ENCODE data around the gene COPS3.

The COPS3 gene

GRCh38 chr17:17237026-17237799, 43.8 kb downstream of the COPS3 start, which contains the start of gene FLCN:
Gene FLCN, minus strand, starts transcription at chr17:17237168. Its CDS starts 9,031 bp downstream, at chr17:17228137.
- peak; percentile 30 for FAIRE-seq

GRCh38 chr17:17236295-17237025, 44.6 kb downstream of the COPS3 start:
- FAIRE-seq = no peak

GRCh38 chr17:17235212-17236174, 45.6 kb downstream of the COPS3 start:
- no peak for FAIRE-seq

GRCh38 chr17:17232303-17232621, 48.8 kb downstream of the COPS3 start:
- no peak for FAIRE-seq

- no peak for FAIRE-seq
Observed at GRCh38 chr17:17231621-17232302, 49.3 kb downstream of the COPS3 start.

DNA sequence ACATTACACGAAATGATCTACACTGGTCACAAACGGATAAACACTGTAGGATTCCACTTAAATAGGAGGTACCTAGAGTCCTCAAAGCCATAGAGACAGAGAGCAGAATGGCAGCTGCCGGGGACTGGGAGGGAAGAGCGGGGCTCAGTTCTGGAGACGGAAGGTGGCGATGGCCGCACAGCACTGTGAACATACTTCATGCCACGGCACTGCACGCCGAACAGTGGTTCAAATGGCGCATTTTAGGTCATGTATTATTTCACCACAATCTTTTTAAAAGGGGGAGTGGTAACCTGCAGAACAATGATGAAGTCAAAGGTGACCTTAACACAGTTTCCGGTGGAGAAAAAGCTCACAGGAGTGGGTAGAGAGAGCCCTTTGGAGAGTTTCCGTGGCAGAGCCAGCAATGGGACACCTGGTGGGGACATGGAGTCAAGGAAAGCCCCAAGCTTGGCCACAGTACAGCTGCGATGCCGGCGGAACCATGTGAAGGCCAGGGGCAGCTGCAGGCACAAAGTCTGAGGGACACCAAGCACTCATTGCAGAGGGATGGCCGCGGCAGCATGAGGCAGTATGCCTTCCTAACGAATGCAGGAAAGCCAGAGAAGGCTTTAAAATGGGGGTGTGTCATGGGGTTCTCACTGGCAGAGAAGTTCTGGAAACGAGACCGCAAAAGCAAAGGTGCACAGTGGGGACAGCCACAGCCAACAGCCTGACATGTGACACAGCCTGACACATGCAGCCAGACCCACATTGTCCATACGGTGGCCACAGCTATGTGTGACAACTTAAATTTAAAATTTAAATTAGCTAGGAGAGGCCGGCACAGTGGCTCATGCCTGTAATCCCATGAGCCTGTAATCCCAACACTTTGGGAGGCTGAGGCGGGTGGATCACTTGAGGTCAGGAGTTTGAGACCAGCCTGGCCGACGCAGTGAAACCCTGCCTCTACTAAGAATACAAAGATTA, 51.3 kb downstream of the COPS3 start:
- no peak for FAIRE-seq

GRCh38 chr17:17228521-17229279, 52.3 kb downstream of the COPS3 start:
- FAIRE-seq = no peak

GRCh38 chr17:17227608-17228520, 53.2 kb downstream of the COPS3 start:
- FAIRE-seq = no peak

DNA sequence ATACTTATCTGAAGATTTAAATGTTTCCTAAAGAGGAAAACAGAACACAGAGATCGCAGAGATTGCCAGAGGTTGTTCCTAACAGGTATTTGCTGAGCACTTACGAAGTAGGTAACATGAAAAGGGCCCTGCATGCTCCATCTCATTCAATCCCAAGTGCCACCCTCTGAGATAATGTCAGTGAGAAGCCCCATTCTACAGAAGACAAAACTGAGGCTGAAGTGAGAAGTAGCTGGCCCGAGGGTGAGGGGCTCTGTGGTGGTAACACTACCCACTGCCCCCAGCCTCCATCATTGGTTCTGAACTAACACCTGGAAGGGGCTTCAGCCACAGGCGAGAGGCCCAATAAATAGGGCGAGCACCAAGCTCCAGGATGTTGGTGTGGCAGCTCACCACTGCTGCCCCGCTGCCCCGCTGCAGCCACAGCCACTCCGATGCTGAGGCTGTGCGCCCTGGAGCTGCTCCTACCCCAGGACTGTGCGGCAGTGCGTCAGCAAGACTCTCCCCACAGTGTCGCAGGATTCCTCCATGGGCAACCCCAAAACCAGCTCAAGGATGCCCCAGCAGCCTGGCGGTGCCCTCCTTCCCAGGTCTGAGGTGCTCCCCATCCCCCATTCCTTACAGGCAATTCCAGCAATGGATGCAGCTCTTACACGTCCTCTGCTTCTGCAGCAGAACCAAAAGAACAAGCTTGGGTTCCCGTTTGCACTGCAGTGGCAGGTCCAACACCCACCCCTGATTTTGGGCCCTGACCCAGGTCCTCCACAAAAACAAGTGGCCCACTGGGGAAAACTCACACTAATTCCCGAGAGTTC, 54.4 kb downstream of the COPS3 start:
- FAIRE-seq = no peak

DNA sequence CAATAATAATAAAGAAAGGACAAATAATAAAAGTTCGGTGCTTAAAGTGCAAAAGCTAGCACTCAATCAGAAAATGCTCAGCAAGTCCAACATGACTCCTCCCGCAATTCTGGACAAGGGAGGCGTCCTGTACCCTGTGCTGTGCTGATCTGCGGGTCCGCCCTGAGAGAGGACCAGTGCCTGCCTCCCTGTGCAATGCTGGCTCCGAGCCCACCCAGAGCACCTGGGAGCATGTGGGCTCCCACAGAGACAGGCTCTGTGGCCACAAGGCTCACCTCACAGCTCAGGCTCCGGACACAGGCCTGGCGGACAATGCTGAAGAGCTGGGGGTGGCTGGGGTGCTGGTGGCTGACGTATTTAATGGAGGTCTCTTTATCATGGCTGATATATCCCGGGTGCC, 55.1 kb downstream of the COPS3 start:
- no peak for FAIRE-seq

GRCh38 chr17:17224137-17224536, 56.9 kb downstream of the COPS3 start:
- no peak for FAIRE-seq

DNA sequence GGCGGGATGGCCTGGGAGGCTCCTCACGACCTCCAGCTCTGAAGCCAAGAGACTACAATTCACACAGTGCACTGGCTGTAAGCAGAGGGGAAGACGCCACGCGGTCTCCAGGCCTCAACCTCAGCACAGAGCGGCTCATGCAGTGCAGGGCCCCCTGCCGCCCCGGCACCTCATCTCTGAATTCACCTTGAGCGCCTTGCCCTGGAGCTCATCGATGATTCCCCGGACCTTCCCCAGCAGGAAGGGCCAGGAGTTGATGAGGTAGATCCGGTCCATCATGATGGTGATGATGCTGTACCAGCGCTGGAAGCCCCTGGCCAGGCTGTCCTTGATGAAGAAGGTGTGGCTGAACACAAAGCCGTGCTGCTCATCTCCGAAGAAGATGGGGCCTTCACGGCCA, 57.3 kb downstream of the COPS3 start:
- no peak for FAIRE-seq

DNA sequence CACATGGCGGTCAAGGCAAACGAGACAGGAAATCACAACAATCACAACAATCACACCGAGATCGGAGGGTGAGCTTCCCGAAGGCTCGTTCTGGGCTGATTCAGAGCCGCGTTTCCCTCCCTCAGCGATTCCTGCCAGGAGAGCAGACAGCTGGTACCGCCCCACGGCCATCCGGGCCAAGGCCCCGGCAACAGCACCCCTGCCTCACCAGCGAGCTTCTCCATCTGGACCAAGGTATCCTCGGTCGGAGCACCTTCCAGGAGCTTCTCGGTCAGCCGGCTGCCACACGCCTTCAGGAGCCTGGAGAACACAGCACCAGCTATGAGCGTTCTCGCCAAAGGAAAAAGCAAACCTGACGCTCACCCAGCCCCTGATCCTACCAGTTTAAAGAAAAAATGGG, 59.7 kb downstream of the COPS3 start:
- no peak for FAIRE-seq

- FAIRE-seq = no peak
Observed at GRCh38 chr17:17220529-17220928, 60.5 kb downstream of the COPS3 start.

DNA sequence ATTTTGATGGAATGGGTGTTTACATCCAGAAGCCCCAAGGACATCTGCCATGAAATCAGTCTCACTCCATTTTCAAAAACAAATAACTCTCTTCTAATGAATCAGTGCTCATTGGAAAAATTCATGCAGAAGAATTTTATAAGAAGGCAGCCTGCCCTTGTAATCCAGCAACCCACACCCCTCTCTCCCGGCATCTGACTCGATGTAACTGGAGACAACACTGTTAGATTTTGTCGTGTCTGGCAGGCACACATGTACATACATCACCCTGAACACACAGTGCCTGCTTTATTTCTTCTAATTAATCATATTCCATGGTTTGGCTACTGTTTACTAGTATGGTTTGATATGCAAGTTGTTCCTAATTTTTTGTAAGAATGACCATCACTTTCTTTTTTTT, 63.1 kb downstream of the COPS3 start:
- no peak for FAIRE-seq

- no peak for FAIRE-seq
Observed at GRCh38 chr17:17216776-17217175, 64.3 kb downstream of the COPS3 start.

DNA sequence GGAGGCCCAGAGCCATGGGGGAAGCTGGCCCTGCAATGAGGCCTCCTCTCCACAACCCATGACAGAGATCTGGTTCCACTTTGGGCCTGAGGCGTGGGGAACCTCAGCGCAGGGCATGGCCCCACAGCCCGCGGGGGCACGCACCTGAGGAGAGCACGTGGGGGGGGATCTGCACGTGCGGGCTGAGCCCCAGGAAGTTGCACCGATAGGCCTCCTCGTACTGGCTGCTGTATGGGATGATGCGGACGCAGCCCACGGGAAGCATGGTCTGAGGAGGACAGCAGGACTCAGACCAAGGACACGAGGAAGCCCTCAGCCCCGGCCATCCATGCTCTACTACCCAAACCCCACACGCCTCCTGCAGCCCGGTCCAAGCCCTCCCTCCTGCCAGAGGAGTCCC, 64.8 kb downstream of the COPS3 start:
- no peak for FAIRE-seq

- no peak for FAIRE-seq
Observed at GRCh38 chr17:17215575-17215974, 65.5 kb downstream of the COPS3 start.

Measured in A204.1 (cell line).